ENCODE results near the gene WWOX.

WWOX gene

DNA sequence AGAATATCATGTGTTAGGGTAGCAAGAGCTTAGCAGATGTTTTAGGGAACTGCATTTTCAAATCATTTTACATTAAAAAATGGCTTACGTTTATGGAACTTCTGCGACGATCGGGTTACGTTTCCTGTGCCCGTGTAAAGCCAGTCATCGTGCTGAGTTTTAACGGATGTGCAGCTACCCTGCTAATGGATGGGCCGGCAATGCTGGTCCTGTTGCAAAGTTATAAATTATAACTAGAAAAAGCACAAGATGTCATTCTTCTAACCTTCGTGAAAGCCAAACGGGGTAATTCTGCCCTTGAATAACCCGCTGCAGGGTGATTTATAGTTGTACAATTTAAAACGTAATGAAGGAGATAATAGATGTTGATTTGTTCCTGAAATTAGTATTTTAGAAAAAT is 339.2 kb downstream of the WWOX start:
- no peak for ATAC-seq
- no peak for DNase-seq

DNA sequence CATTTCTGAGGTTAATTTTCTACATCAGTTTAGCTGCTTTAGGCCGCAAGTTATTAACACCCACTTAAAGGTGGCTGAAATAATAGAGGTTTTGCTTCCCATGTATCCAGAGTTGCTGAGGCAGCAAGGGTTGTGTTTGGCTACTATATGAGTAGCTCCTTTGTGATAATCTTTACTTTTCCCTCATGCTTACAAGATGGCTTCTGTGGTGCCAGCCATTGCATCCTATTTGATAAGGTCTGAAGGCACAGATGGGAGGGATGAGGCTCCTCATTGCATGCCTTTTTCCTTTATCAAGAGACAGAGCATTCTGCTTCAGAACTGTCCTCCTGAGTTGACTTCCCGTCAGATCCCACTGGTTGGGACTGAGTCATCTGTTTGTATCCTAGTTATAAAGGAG is 340.2 kb downstream of the WWOX start:
- no peak for ATAC-seq

GRCh38 chr16:78441298-78441697 is 341.8 kb downstream of the WWOX start:
- ATAC-seq, result no peak
- no peak for DNase-seq

More for the DNA sequence above, 340.2 kb downstream of the WWOX start:
- DNase-seq, result no peak

GRCh38 chr16:78443542-78444364 is 344.3 kb downstream of the WWOX start:
- DNase-seq (no peak), ATAC-seq (no peak)

GRCh38 chr16:78445818-78446217 is 346.4 kb downstream of the WWOX start:
- no peak for ATAC-seq
- DNase-seq, result no peak

GRCh38 chr16:78446486-78446885 is 347.0 kb downstream of the WWOX start:
- ATAC-seq, result no peak
- DNase-seq, result no peak

GRCh38 chr16:78446992-78447563 is 347.6 kb downstream of the WWOX start:
- ATAC-seq (no peak), DNase-seq (no peak)

DNA sequence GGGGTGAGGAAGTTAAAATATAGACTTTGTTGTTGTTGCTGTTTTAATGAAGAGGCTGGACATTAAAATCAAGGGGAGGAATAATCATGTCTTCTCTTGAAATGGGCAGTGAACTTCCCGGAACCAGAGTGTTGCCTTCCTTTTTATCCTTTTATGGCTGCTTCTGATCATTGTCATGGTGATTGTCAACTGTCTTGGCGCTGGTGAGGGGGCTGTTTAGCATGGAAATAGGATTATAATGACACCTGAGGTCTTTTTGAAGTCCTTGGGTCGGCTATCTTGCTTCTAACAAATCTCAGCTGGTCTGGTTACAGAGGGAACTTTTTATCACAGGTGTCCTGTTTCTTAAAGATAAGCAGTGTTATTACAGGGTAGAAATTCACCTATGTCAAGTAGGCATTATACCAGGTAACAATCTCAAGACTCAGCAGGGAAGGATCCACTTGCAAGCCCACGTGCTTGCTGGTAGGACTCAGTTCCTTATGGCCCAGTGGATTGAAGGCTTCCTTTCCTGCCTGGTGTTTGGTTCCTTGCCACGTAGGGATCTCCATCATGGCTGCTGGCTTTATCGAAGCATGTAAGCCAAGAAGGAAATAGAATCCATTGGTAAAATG is 349.3 kb downstream of the WWOX start:
- no peak for DNase-seq
- no peak for ATAC-seq

- DNase-seq, result no peak
- no peak for ATAC-seq
Observed at GRCh38 chr16:78450255-78450654, 350.8 kb downstream of the WWOX start.

DNA sequence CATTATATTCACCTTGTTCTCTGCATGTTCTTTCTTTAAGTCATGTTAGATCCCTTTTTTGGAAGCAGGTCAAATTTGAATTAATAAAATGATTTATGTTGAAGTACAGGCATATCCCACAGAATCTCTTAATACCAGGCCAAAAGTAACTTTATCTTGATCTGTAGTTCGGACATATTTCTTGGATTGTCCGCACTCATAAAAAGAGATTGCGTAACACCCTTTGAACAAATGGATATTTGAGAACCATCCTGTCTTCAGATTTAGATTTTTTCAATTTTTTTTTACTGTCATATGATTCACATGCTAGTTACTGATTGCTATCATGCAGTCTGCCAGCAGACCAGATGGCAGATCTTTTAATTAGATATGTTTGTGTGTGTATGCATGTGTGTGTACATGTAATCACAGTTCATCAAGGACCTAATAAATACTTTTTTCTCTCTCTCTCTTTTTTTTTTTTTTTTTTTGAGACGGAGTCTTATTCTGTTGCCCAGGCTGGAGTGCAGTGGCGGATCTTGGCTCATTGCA is 352.6 kb downstream of the WWOX start:
- DNase-seq (no peak), ATAC-seq (no peak)

GRCh38 chr16:78455861-78456260 is 356.4 kb downstream of the WWOX start:
- no peak for DNase-seq
- no peak for ATAC-seq

GRCh38 chr16:78458588-78458987 is 359.1 kb downstream of the WWOX start:
- DNase-seq (no peak), ATAC-seq (no peak)

GRCh38 chr16:78460428-78460827 is 361.0 kb downstream of the WWOX start:
- DNase-seq (no peak), ATAC-seq (no peak)

DNA sequence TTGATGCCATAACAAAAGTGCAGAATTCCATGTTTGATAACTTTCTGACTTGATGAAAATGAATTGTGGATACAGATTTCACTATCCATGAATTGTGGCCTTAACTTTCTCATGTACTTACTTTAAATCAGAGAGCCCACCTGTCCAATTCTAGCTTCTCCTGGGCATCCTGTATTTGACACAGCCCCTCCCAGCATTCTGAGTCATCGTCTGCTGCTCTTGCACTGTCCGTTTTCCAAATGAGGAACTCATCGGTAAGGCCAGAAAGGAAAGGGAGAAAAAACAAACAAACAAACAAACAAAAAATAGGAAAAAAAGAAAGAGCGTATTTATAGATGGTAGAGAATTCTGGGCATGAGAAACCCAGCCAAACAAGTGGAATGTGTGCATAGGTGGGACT is 361.6 kb downstream of the WWOX start:
- DNase-seq, result no peak
- ATAC-seq, result no peak

- no peak for ATAC-seq
- no peak for DNase-seq
Observed at GRCh38 chr16:78461496-78462287, 362.2 kb downstream of the WWOX start.

GRCh38 chr16:78462288-78463208 is 363.1 kb downstream of the WWOX start:
- DNase-seq, result no peak
- no peak for ATAC-seq

- ATAC-seq (no peak), DNase-seq (no peak)
Observed at GRCh38 chr16:78463591-78463990, 364.1 kb downstream of the WWOX start.

DNA sequence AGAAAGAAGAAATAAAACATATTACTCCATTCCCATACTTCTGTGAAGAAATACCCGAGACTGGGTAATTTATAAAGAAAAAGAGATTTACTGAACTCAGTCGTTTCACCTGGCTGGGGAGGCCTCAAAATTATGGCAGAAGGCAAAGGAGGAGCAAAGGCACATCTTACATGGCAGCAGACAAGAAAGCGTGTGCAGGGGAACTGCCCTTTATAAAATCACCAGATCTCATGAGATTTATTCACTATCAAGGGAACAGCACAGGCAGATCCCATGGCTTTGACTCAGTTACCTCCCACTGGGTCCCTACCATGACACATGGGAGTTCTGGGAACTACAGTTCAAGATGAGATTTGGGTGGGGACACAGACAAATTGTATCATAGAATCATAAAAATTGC is 365.4 kb downstream of the WWOX start:
- DNase-seq (no peak), ATAC-seq (no peak)

DNA sequence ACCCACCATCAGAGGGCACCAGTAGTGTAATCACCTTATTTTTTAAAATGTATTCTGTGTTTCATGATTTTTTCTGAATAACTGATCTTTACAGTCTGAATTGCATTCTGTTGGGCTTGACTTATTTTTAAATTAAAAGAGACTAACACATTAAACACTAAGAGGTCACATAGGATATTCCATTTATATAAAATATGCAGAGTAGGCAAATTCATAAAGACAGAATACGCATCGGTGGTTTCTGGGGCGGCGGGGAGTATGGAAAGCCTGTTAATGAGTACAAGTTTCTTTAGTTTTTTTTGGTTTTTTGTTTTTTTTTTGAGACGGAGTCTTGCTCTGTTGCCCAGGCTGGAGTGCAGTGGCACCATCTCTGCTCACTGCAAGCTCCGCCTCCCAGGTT is 366.3 kb downstream of the WWOX start:
- ATAC-seq (no peak), DNase-seq (no peak)

- ATAC-seq, result no peak
- DNase-seq, result no peak
Observed at GRCh38 chr16:78469787-78470186, 370.3 kb downstream of the WWOX start.

DNA sequence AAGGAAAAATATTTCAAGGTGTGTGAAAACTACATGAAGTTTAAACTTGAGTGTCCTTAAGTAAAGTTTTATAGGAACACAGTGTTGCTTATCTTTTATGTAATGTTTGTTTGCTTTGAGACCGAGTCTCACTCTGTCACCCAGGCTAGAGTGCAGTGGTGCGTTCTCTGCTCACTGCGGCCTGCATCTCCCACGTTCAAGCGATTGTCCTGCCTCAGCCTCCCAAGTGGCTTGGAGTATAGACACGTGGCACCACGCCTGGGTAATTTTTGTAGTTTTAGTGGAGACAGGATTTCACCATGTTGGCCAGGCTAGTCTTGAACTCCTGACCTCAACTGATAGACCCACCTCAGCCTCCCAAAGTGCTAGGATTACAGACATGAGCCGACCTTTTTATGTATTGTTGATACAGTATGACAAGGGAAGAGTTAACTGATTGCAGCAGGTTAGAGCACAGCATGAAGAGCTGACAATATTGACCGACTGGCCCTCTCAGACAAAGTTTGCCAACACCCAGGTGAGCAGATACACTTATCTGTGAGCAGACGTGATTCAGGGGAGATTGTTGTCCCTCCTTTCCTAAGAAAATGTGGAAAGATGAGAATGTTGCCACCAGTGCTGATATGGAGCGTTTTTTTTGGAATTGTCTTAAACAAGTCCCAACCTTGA is 373.7 kb downstream of the WWOX start:
- no peak for ATAC-seq
- DNase-seq, result no peak

All from stimulated activated naive CD8-positive, alpha-beta T cell treated with anti-CD3 and anti-CD28 coated beads, Interleukin-15, Interleukin-2, amounts not matched to agents 100 U/mL and 50 U/mL, for 24 hours (primary cell).